Activated T-cell treated with anti-CD3 and anti-CD28 coated beads, Interleukin-2, amount 50 U/mL, for 72 hours (primary cell): ENCODE results near the gene OR10G2. TPM values are rescaled to one million over a fixed set of nuclear protein-coding genes. Genes with fewer than 3 reads are reported as not detected.

Experiments used
- ATAC-seq, 2 donors: fragments of 150-1000 bp; cut with Tn5 transposase; replicated peaks in 1 of 2; 2 replicates each; pipeline ENCODE4 v1.10.0; 2021; ENCODE audit warnings: moderate library complexity in 2 of 2, mild to moderate bottlenecking in 1 of 2
- DNase-seq, 2 donors: peaks; one replicate each; pipeline ENCODE4 v3.0.0; 2021 to 2022; ENCODE audit warnings: mixed read lengths in 1 of 2
- H3K27ac Mint-ChIP-seq: one replicate; pipeline ENCODE4 v1.8.0; 2022; ENCODE audit warnings: mild to moderate bottlenecking, moderate library complexity, mixed read lengths
- H3K27me3 Mint-ChIP-seq: one replicate; pipeline ENCODE4 v1.8.0; 2022; ENCODE audit warnings: low read depth, mixed read lengths
- H3K36me3 Mint-ChIP-seq, 2 donors: one replicate each; pipeline ENCODE4 v1.8.0; 2022; ENCODE audit warnings: mixed read lengths in 2 of 2, mild to moderate bottlenecking in 1 of 2; ENCODE audit not compliant: insufficient read depth in 2 of 2
- H3K4me1 Mint-ChIP-seq: one replicate; pipeline ENCODE4 v1.8.0; 2022; ENCODE audit warnings: low read depth, mixed read lengths
- H3K4me3 Mint-ChIP-seq, 2 donors: one replicate each; pipeline ENCODE4 v1.8.0; 2022; ENCODE audit warnings: mild to moderate bottlenecking in 2 of 2, mixed read lengths in 2 of 2, moderate library complexity in 2 of 2
- H3K9me3 Mint-ChIP-seq, 2 donors: one replicate each; pipeline ENCODE4 v1.8.0; 2022; ENCODE audit warnings: mixed read lengths in 2 of 2
- total RNA-seq, 2 donors: library from RNA; stranded (reverse); gene quantifications; one replicate each; pipeline ENCODE4 v1.2.3, GENCODE V29; 2022

Gene OR10G2, protein sequence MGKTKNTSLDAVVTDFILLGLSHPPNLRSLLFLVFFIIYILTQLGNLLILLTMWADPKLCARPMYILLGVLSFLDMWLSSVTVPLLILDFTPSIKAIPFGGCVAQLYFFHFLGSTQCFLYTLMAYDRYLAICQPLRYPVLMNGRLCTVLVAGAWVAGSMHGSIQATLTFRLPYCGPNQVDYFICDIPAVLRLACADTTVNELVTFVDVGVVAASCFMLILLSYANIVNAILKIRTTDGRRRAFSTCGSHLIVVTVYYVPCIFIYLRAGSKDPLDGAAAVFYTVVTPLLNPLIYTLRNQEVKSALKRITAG
- total RNA-seq, result not detected

DNA sequence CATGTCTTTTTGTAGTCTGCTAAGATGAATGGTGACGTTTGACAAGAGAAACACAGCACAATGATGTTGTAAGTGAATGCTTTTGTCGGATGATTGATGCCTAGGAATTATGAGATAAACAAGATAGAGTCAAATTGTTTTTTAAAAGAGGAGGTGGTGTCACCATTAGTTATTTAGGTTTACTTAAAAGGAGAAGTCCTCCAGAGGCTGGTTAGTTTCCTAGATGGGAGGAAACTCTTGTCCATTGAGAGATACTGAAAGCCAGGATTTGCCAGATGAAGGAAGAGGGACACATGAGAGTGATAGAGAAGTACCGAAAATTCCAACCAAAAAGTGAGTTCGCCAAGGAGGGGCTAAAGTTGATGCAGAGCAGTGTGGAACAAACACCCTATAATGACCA lies at the start of gene OR10G2:
Gene OR10G2, minus strand, starts transcription at position 101 of the 400 bp plus-strand sequence. Its CDS starts 98 bp downstream, at position 3.
- no peaks in the 10 kb centered on the region for H3K4me1 Mint-ChIP-seq
- H3K27ac Mint-ChIP-seq, result no peak within 1 kb of the TSS
- H3K36me3 Mint-ChIP-seq, result no peaks in the 10 kb centered on the region
- ATAC-seq (no peak), DNase-seq (no peak)
- peaks cover 15% of the 10 kb centered on the region for H3K27me3 Mint-ChIP-seq
- H3K9me3 Mint-ChIP-seq, result peaks cover 0 to 2% of the 10 kb centered on the region in 2 donors
- H3K4me3 Mint-ChIP-seq, result no peak within 1 kb of the TSS

DNA sequence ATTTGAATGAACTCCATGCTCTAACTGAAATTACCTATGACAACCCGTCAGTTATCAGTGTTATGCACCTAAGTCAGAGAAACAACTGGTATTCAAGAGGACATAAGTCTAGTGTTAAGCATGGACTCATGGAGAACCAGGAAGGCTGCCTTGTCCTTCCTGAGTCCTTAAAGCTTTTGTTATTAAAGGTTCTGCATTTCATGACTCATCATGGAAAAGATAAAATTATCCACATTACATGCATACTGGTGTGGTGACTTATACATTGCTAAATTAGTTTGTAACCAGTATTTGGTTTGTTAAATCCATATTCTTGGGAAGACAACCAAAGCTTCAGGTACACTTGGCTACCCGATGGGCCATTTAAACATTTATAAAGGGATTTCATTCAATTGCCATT lies 45.3 kb upstream of the OR10G2 start:
- Mint-ChIP-seq H3K27ac (no peak overlapping the region), H3K36me3 (peaks cover 1 to 3% of the 10 kb centered on the region in 2 donors), H3K9me3 (peaks cover 0 to 1% of the 10 kb centered on the region in 2 donors), H3K4me1 (no peaks in the 10 kb centered on the region), H3K27me3 (peaks cover 30% of the 10 kb centered on the region), H3K4me3 (no peak overlapping the region)
- ATAC-seq (no peak), DNase-seq (no peak)

DNA sequence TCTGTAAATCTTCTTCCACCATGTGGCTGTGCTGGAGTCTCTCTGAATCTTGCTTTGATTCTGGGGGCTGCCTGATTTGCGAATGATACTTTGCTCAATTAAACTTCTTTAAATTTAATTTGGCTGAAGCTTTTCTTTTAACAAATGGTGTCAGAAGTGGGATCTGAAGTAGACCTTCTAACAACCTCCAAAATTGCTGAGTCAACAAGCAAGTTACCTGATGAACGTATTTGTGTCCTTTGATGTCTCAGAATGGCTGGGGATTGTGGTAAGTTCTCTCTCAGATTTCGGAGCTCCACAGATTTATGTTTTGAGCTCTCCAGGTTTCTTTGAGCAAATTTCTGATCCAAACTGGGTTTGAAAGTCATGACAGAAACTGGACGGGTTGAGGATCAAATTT lies 40.8 kb upstream of the OR10G2 start:
- Mint-ChIP-seq H3K4me3 (no peak overlapping the region), H3K27me3 (peaks cover 28% of the 10 kb centered on the region), H3K4me1 (no peaks in the 10 kb centered on the region), H3K9me3 (peaks cover 0 to 3% of the 10 kb centered on the region in 2 donors), H3K27ac (no peak overlapping the region), H3K36me3 (peaks cover 1 to 3% of the 10 kb centered on the region in 2 donors)
- DNase-seq (no peak), ATAC-seq (no peak)

DNA sequence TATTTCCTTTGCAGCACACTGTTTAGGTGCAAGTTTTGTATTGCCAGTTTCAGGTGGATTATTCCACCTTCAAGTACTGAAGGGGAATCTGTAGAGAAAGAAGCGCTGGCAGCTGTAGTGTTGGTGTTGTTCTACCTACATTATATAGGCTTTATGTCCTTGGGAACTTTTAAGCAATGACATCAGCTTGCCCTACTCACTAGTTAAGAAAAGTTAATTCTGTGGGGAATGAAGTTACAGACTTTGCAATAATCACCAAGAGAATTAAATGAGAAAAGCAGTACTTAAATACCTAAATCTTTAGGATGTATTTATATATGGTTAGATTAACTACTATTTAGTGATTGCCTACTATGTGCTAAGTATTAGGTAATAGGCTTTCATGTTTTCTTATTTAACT lies 39.0 kb upstream of the OR10G2 start, which contains the start of gene OR4E1:
Gene OR4E1, minus strand, starts transcription at position 101 of the 400 bp plus-strand sequence. CDS start 2,883 bp downstream, outside the sequence.
- ATAC-seq (no peak), DNase-seq (no peak)
- H3K27me3 Mint-ChIP-seq, result peaks cover 39% of the 10 kb centered on the region
- no peaks in the 10 kb centered on the region for H3K4me1 Mint-ChIP-seq
- peaks cover 1 to 3% of the 10 kb centered on the region in 2 donors for H3K36me3 Mint-ChIP-seq
- H3K27ac Mint-ChIP-seq, result no peak within 1 kb of the TSS
- no peak within 1 kb of the TSS for H3K4me3 Mint-ChIP-seq
- peaks cover 0 to 3% of the 10 kb centered on the region in 2 donors for H3K9me3 Mint-ChIP-seq

DNA sequence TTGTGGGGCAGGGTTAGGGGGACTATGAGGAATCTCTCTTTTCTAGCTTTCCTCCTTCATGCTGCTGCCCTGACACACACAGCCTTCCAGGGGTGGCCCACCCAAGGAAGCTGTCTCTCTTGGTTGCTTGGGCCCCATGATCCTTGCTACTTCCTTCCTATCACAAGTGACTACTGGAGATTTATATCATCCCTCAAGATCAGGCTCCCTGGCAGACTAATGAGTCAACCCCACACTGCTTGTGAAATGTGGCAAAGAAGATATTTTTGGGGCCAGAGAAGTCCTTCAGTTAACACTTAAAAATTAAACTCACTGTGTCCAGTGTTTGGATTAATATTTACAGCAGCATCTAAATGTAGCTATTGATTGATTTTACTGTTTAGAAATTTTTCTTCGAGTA lies 37.4 kb upstream of the OR10G2 start:
- peaks cover 0 to 3% of the 10 kb centered on the region in 2 donors for H3K9me3 Mint-ChIP-seq
- H3K4me3 Mint-ChIP-seq, result no peak overlapping the region
- peaks cover 34% of the 10 kb centered on the region for H3K27me3 Mint-ChIP-seq
- no peak overlapping the region for H3K27ac Mint-ChIP-seq
- H3K36me3 Mint-ChIP-seq, result peaks cover 0 to 3% of the 10 kb centered on the region in 2 donors
- ATAC-seq (no peak), DNase-seq (no peak)
- no peaks in the 10 kb centered on the region for H3K4me1 Mint-ChIP-seq

DNA sequence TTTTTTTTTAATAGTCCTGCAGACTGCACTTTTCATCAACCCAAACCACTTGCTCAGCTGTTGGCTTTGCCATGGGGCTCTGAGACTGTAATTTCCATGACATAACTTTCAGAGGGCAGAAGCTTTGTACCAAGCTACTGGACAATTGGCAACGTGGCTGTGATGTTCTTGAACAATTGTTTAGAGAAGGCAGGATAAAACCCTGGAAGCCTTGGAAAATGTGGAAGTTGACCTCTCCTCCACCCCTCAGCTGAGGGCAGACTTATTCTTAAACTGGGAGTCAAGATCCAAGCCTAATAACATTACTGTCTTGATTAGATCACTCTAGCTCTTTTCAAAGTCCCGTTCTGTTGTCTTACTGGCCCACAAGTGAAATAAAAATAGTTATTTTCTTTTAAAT lies 36.6 kb upstream of the OR10G2 start:
- H3K36me3 Mint-ChIP-seq, result peaks cover 0 to 3% of the 10 kb centered on the region in 2 donors
- H3K4me1 Mint-ChIP-seq, result no peaks in the 10 kb centered on the region
- no peak for DNase-seq
- peaks cover 0 to 3% of the 10 kb centered on the region in 2 donors for H3K9me3 Mint-ChIP-seq
- no peak overlapping the region for H3K4me3 Mint-ChIP-seq
- H3K27me3 Mint-ChIP-seq, result peaks cover 34% of the 10 kb centered on the region
- ATAC-seq, result no peak
- H3K27ac Mint-ChIP-seq, result no peak overlapping the region

DNA sequence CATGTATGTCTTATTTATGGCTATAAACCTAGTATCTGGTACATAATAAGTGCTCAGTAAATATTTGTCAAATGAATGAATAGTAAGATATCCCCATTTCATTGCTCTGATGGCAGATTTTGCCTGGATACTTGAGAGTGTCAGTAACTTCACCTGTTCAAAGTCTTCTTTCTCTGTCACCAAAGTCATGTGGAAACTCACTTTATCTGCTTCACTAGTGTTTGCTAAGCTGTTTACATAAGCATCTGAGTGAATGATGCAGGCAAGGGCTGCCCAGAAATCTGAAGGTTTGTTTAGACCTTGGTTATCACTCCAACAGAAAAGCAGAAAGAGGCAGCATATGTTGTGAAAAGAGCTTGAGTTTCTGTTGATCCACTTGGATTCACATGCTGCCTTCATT lies 34.5 kb upstream of the OR10G2 start:
- no peak for DNase-seq
- Mint-ChIP-seq H3K36me3 (no peaks in the 10 kb centered on the region), H3K9me3 (peaks cover 0 to 1% of the 10 kb centered on the region in 2 donors), H3K27me3 (peaks cover 37% of the 10 kb centered on the region), H3K27ac (no peak overlapping the region), H3K4me1 (no peaks in the 10 kb centered on the region), H3K4me3 (no peak overlapping the region)
- no peak for ATAC-seq

DNA sequence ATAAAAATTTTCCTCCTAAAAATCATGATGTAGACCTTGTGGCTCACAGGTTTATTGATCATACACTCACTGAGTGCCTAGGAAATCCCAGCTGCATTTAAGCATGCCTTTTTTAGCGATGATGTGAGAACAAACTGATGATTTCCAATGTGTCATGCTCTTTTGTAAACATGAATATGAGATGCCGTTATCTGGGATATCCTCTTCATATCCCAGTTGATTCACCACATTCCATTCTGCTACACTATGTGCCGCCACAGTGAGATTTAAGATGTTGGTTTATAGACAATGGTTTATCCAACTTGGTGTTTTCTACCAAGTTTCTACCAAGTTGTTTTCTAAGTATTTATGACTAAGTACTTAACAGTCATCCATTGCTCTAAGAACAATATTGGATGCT lies 33.6 kb upstream of the OR10G2 start:
- Mint-ChIP-seq H3K27ac (no peak overlapping the region), H3K4me1 (no peaks in the 10 kb centered on the region), H3K9me3 (peaks cover 0 to 3% of the 10 kb centered on the region in 2 donors), H3K27me3 (peaks cover 41% of the 10 kb centered on the region), H3K4me3 (no peak overlapping the region), H3K36me3 (no peaks in the 10 kb centered on the region)
- no peak for DNase-seq
- ATAC-seq, result no peak

DNA sequence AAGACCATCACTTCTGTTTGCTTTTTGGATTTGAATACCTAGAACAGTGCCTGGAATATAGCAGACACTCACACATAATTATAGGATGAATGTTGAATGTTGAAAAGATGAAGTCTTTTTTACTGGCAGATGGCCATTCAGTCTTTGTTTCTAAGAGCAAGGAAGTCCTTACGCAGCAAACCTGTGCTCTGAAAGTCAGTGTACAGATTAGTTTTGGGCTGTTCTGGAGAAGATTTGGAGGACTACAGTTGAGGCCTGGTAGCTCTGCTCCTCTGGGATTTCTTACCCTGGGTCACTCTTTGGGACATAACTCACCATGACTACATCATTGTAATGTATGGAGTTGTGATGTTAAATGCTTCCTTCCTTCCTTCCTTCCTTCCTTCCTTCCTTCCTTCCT lies 22.2 kb upstream of the OR10G2 start:
- Mint-ChIP-seq H3K27me3 (peaks cover 22% of the 10 kb centered on the region), H3K9me3 (no peaks in the 10 kb centered on the region), H3K27ac (no peak overlapping the region), H3K4me3 (no peak overlapping the region), H3K4me1 (no peaks in the 10 kb centered on the region), H3K36me3 (no peaks in the 10 kb centered on the region)
- no peak for ATAC-seq
- no peak for DNase-seq

DNA sequence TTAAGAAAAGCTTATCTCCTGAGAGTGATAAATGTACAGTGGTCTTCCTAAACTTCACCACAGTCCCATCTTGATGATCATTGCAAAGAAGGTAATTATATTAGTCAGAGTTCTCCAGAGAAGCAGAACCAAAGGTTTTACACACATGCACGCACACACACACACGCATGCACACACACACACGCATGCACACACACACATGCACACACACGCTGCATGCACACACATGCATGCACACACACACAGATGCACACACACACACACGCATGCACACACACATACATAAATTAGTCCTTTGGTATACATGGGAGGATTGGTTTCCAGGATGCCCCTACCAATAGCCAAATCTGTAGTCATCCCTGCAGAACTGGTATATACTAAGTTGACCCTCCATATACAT lies 19.5 kb upstream of the OR10G2 start:
- no peak for ATAC-seq
- no peaks in the 10 kb centered on the region for H3K4me1 Mint-ChIP-seq

DNA sequence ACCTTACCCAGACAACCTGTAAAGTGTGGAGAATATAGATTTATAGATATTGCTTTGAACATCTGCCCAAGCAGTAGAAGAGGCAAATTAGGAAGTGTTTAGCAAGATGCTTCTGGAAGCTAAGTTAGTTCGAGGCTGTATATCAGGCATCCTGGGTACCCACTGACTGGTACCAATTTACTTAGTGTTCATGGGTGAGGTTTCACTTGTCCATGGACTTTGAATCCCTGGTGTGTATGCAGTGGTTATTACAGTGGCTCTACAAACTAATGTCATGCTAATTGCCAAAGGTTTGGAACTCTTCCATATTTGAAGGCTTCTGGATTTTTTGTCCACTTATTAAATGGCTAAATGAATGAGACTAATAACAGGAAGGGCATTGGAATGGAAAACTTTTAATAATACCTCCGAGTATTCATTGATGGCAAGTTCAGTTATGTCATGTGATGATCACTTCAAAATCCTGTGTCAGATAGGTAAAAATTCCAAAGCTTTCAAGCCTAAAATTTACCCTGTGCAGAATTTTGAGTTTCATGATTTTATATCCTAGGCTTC lies 18.7 kb upstream of the OR10G2 start, which contains the start of gene OR4E2:
Gene OR4E2, plus strand, starts transcription at position 505 of the 555 bp plus-strand sequence. CDS start 11,248 bp downstream, outside the sequence.
- H3K27ac Mint-ChIP-seq, result no peak within 1 kb of the TSS
- H3K36me3 Mint-ChIP-seq, result no peaks in the 10 kb centered on the region
- peaks cover 40% of the 10 kb centered on the region for H3K27me3 Mint-ChIP-seq
- no peak for ATAC-seq
- no peak within 1 kb of the TSS for H3K4me3 Mint-ChIP-seq
- no peaks in the 10 kb centered on the region for H3K4me1 Mint-ChIP-seq
- DNase-seq, result no peak
- no peaks in the 10 kb centered on the region for H3K9me3 Mint-ChIP-seq

More for the DNA sequence above, 19.5 kb upstream of the OR10G2 start:
- Mint-ChIP-seq H3K27ac (no peak overlapping the region), H3K9me3 (no peaks in the 10 kb centered on the region), H3K4me3 (no peak overlapping the region), H3K36me3 (no peaks in the 10 kb centered on the region), H3K27me3 (peaks cover 43% of the 10 kb centered on the region)
- no peak for DNase-seq

DNA sequence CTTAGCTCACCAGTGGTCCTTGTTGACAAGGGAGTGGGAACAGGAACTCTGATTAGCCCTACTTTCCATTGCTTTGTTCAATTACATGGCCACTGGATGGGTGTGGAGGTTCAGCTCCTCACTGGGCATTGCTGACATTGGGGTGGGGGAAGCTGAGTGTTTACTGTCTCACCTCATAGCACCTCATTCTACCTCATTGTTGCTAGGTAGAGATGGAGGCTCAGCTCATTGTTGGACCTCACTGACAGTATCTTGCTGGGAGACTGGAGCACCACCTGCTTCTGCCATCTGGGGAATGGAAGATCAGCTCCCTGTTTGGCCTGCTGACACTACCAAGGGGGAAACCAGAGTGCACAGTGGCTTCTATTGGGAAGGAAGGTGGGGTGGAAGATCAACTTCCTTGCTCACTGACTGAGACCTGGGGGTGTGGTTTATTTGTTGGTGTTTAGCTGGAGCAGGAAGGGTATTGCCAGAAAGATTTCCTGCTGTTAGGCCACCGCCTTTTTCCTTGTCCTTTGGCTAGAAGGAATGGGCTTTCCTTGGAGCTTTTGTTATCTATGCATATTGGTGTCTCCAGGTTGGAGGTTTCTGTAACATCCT lies 17.6 kb upstream of the OR10G2 start:
- ATAC-seq (no peak), DNase-seq (no peak)
- Mint-ChIP-seq H3K4me3 (no peak overlapping the region), H3K4me1 (no peaks in the 10 kb centered on the region), H3K36me3 (no peaks in the 10 kb centered on the region), H3K27me3 (peaks cover 40% of the 10 kb centered on the region), H3K9me3 (no peaks in the 10 kb centered on the region), H3K27ac (no peak overlapping the region)

DNA sequence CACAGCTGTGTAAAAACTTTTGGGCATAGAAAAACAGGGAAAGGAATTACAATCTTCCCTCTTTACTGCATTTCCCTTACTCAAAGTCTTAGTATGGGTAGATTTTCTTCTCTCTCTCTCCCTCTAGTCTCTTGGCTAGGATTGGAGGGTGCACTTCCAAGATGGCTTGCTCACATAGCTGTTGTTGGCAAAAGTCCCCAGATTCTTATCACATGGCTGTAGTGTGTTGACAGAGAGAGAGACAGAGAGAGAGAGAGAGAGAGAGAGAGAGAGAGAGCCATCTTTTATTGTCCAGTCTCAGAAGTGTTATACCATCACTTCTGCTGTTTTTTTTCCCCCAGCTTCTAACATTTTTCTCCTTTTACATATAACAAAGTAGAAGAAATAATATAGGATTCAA lies 12.6 kb upstream of the OR10G2 start:
- Mint-ChIP-seq H3K36me3 (no peaks in the 10 kb centered on the region), H3K9me3 (no peaks in the 10 kb centered on the region), H3K4me1 (no peaks in the 10 kb centered on the region), H3K4me3 (no peak overlapping the region), H3K27ac (no peak overlapping the region), H3K27me3 (peaks cover 30% of the 10 kb centered on the region)
- DNase-seq, result no peak
- ATAC-seq, result no peak
